UCSD-AML1 (cell line): ENCODE results near the gene TBXAS1.

Source experiments
- DNase-seq: peaks from one replicate; lab custom pipeline; 2025; ENCODE audit not compliant: unreplicated experiment; lab: John Stamatoyannopoulos, UW

The TBXAS1 gene

DNA sequence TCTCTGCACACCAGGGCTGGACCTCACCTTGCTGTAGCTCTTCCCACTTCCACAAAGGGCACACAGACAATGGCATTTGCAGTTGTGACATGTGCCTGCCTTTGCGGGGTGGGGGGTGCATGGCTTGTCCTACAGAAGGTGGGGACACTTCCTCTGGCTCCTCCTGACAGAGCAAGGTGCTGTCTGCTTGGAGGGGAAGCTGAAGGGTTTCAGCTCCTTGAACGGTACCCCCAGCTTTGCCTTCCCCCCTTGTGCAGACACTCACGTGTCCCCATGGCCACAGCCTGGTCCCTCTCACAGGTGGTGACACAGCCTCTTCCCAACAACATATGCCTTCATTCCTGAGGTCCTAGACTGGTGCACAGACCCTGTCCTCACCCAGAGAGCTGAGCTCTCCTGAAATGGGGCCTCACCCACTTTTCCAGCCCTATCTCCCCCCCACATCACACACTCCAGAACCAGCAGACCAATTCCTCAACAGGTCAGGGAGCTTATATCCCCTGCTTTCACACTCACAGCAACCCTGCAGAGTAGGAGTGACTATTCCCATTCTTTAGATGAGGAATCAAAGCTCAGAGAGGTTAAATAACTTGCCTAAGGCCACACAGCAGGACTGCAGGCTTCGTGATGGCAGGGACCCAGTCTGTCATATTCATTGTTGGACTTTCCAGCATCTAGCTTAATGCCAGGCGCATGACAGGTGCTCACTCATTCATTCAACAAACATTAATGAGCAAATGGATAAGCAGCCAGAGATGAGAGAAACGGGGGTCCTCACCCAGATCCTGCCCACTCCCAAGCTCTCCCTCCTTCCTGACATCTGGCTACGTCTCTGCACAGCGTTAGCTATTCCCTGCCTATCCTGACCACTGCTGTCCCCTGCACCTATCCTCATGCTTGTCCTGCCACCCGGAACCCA is 189.3 kb downstream of the TBXAS1 start:
- no peak for DNase-seq

- DNase-seq: no peak
These were observed 190.1 kb downstream of the TBXAS1 start for GRCh38 chr7:140019172-140019571.

- DNase-seq: no peak
These were observed 190.5 kb downstream of the TBXAS1 start for GRCh38 chr7:140019606-140020005.

DNA sequence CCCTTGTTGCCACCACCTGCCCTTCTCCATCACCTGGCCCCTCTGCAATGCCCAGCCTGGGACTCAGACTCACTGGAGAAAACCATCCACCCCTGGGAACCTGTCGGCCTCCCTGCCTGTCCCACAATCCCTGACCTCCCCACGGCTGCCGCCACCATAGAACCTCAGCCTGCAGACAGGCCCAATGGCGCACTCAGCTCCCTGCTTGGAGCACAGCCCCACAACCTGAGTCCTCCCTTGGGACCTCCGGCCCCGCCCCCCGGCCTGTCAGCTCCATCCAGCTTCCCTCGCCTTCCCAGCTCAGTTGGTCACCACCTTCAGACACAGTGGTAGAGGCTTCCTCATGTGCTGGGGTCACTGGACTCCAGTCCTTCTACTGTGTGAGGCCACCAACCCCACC is 192.5 kb downstream of the TBXAS1 start:
- DNase-seq: no peak

DNA sequence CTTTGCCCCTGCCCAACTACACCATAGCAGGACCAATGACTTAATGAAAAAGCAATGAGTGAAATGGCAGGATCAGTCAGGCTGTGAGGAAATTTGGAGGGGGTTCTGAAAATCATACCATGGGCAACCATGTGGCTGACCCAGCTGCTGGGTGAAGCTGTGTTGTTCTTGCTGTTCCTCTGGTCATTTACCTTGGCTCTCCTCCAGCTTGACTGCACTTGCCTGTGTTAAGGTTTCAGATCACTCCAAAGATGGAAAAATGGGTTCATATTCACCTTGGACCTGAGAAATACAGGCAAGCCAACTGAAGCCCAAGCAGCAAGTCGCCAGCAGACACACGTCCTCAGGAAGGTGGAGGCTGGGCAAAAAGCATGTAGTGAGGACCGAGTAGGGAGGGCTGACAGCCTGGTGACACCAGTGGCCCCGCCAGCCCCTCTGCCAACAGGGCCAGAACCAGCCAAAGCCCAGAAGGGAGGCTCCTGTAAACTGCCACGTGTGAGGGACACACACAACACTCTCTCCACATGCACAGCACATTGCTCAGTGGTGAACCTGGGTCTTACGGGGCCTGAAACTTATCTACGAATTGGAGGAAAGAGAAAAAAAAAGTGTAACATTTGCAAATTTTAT is 193.6 kb downstream of the TBXAS1 start:
- DNase-seq: no peak

GRCh38 chr7:140023728-140024127 is 194.7 kb downstream of the TBXAS1 start:
- no peak for DNase-seq

DNA sequence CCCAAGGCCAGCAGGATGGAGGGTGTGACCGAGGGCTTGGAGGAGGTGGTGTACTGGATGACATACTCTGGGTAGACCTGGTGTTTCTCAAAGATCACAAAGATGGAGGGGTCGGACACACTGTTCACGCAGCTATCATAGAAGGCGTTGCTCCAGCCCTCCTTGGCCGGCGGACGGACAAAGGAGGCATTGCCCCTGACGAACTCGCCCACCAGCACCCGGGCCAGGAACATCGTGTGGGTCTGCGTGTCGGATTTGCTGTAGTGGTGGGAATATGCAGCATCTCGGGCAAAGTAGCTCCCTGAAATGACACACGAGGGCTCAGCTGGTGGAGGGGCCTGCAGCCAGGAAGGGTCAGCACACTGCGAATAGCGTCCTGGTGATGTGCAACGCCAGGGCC is 195.5 kb downstream of the TBXAS1 start:
- DNase-seq: no peak

GRCh38 chr7:140025241-140025640 is 196.2 kb downstream of the TBXAS1 start:
- no peak for DNase-seq

GRCh38 chr7:140025814-140026433 is 196.9 kb downstream of the TBXAS1 start:
- DNase-seq: no peak

DNA sequence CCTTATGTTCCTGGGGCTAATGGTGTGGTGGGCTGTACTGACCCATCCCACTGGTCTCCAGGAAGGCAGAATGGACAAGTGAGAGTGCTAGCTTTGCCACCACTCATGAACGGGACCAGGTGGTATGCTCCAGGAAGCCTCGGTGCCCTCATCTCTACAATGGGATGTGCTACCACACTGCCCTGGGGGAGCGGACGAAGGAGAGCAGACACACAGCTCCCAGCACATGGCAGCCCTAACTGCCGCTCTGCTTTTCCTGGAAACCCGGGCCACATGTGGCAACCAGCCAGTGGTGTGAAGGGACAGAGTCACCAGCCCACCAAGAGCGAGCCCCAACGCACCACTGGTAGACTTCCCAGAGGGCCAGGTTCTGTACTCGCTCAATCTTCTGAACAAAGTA is 197.9 kb downstream of the TBXAS1 start:
- DNase-seq: no peak

GRCh38 chr7:140027858-140028257 is 198.8 kb downstream of the TBXAS1 start:
- no peak for DNase-seq

- DNase-seq: no peak
These were observed 199.2 kb downstream of the TBXAS1 start for GRCh38 chr7:140028311-140028710.

- no peak for DNase-seq
These were observed 200.0 kb downstream of the TBXAS1 start for GRCh38 chr7:140029072-140029471.

- DNase-seq: no peak
These were observed 202.3 kb downstream of the TBXAS1 start for GRCh38 chr7:140031364-140031763.

GRCh38 chr7:140033036-140033435 is 204.0 kb downstream of the TBXAS1 start:
- DNase-seq: no peak

- no peak for DNase-seq
These were observed 204.8 kb downstream of the TBXAS1 start for GRCh38 chr7:140033779-140034363.

GRCh38 chr7:140034421-140034820 is 205.4 kb downstream of the TBXAS1 start:
- DNase-seq: no peak

DNA sequence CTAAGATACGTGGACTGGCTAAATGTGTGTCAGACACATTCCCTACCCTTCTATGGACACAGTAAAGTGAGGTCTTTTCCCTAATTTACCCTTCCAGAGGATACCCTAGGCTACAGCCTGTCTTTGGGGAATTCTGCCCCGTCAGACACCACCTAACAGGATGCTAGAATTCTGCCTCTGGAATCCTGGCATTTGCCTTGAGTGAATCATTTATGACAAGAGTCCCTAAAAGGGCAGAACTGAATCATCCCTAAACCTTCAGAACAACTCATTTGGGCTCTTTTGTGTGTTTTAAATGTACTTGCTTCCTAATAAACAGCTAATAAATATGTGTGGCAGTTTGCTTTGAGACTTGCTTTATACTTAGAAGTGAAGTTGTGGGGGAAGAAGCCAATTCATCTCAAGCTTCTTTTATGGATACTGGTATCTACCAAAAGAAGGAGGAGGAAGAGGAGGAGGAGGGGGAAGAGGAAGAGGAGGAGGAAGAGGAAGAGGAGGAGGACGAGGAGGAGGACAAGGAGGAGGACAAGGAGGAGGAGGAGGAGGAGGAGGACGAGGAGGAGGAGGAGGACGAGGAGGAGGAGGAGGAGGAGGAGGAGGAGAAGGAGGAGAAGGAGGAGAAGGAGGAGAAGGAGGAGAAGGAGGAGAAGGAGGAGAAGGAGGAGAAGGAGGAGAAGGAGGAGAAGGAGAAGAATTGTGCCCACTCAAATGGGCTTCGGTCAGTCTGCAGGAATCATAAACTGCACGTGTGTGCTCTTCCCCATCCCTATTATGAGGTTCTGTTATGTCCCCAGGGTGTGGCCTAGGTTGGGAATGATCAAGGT is 206.5 kb downstream of the TBXAS1 start:
- no peak for DNase-seq

DNA sequence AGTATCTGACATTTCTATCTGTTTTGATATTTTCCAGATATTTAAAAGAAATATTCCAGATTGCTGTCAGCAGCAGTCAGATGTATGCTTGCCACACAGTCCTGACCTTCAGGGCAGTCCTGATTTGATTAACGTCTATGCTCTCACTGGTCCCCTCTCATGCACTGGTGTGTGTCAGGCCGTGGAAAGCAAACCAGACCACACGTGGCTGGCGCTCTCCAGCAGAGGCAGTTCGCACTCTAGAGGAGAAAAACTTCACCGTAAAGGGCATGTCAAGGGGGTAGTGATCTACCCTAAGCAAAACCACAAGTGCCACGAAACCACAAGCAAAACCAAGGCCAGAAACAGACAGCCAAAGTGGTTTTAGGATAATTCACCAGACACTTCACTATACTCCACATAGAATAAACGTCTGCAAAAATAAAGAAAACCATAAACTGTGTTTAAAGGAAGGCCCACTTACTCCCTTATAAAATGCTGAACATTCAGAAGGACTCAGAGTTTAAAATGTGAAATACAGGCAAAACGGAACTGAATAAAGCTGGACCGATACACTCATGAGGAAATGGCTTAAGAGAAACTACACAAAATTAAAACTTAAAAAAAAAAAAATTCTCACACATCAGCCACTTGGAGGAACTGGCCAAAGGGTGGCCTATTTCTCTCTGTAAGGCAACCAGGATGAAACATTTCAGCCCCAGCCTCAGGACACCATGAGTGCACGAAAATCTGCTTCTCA is 207.3 kb downstream of the TBXAS1 start:
- no peak for DNase-seq

DNA sequence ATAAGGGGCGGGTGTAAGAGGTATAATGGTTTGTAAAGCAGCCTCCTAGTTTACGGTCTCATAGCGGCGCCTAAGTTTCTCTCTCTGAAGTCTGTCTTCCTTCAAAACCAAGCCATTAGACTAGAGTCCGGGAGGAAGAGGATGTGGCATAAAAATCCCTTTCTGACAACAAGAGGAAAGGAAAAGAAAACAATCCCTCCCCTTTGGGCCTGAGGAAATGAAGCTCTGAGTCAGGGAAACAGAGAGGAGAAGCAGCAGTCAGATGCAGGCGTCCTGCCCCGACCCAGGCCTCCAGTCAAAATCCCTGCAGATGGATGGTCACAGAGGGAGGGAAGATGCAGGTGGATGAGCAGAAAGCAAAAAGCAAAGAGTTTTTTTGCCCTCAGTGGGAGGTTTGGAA is 210.0 kb downstream of the TBXAS1 start:
- no peak for DNase-seq
